ENCODE data around the gene CLSTN1. TPM values are rescaled to one million over a fixed set of nuclear protein-coding genes. Genes with fewer than 3 reads are reported as not detected.

The CLSTN1 gene
- total RNA-seq, 1 donor from 2014 or later = 84.8 TPM

DNA sequence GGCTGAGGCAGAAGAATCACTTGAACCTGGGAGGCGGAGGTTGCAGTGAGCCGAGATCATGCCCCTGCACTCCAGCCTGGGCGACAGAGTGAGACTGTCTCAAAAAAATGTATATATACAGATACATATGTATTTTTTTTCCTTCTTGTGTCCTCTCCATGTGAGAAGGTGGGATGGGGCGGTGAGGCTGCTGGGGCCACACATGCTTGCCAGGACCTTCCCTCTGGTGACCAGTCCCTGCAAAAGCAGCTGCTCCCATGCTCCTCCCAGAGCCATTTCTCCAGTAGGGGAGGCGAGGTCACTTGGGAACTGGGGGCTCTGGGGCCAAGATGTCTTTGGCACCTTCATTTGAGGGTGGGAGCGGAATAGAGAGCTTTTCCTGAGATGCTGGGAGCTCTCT, 97.4 kb downstream of the CLSTN1 start:
- H3K9me3 Mint-ChIP-seq (ENCODE audit: unreplicated experiment) = no peaks in the 10 kb centered on the region
- peaks cover 4% of the 10 kb centered on the region for H3K4me1 Mint-ChIP-seq (ENCODE audit: unreplicated experiment)
- no peak for DNase-seq (ENCODE audit: low spot score)
- TF ChIP-seq, protein P1, sequence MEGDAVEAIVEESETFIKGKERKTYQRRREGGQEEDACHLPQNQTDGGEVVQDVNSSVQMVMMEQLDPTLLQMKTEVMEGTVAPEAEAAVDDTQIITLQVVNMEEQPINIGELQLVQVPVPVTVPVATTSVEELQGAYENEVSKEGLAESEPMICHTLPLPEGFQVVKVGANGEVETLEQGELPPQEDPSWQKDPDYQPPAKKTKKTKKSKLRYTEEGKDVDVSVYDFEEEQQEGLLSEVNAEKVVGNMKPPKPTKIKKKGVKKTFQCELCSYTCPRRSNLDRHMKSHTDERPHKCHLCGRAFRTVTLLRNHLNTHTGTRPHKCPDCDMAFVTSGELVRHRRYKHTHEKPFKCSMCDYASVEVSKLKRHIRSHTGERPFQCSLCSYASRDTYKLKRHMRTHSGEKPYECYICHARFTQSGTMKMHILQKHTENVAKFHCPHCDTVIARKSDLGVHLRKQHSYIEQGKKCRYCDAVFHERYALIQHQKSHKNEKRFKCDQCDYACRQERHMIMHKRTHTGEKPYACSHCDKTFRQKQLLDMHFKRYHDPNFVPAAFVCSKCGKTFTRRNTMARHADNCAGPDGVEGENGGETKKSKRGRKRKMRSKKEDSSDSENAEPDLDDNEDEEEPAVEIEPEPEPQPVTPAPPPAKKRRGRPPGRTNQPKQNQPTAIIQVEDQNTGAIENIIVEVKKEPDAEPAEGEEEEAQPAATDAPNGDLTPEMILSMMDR (IDR thresholded peaks at IDR 0.05; ENCODE audit: unreplicated experiment) = no peak
- no peak overlapping the region for H3K4me3 Mint-ChIP-seq (ENCODE audit: unreplicated experiment)
- H3K27me3 Mint-ChIP-seq (ENCODE audit: unreplicated experiment) = peaks cover 3% of the 10 kb centered on the region
- H3K36me3 Mint-ChIP-seq (ENCODE audit: low read depth, unreplicated experiment) = peaks cover 42% of the 10 kb centered on the region
- no peak overlapping the region for H3K27ac Mint-ChIP-seq (ENCODE audit: unreplicated experiment)

DNA sequence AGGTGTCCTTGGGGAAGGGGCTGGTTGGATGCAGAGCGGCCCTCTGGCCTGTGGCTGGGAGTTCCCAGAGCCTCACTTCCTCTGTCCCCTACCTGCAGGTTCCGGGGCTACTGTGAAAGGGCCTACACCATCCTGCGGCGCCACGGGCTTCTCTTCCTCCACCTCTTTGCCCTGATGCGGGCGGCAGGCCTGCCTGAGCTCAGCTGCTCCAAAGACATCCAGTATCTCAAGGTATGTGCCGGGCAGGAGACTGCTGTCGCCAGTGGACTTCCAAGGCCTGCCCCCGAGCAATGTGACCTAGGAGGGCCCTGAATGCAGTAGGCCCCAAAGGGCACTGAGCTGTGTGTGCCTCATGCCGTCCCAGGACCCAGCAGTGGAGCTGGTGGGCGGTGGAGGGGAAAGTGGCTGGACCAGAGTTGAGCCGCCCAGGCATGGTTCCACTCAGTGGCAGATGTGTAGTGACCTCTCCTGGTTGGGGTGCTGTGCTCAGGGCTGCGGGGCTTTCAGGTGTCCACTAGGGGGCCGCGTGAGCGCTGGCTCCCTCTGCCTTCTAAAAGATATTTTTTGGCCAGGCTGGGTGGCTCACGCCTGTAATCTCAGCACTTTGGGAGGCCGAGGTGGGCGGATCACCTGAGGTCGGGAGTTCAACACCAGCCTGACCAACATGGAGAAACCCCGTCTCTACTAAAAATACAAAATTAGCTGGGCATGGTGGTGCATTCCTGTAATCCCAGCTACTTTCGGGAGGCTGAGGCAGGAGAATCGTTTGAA, 98.9 kb downstream of the CLSTN1 start:
- Mint-ChIP-seq H3K27ac (ENCODE audit: unreplicated experiment) (no peak overlapping the region), H3K36me3 (ENCODE audit: low read depth, unreplicated experiment) (peaks cover 33% of the 10 kb centered on the region), H3K4me3 (ENCODE audit: unreplicated experiment) (no peak overlapping the region), H3K9me3 (ENCODE audit: unreplicated experiment) (no peaks in the 10 kb centered on the region), H3K27me3 (ENCODE audit: unreplicated experiment) (no peaks in the 10 kb centered on the region), H3K4me1 (ENCODE audit: unreplicated experiment) (no peaks in the 10 kb centered on the region)
- TF ChIP-seq, protein P1 (IDR thresholded peaks at IDR 0.05; ENCODE audit: unreplicated experiment) = peak; percentile 93
- DNase-seq (ENCODE audit: low spot score) = peak; percentile 76

DNA sequence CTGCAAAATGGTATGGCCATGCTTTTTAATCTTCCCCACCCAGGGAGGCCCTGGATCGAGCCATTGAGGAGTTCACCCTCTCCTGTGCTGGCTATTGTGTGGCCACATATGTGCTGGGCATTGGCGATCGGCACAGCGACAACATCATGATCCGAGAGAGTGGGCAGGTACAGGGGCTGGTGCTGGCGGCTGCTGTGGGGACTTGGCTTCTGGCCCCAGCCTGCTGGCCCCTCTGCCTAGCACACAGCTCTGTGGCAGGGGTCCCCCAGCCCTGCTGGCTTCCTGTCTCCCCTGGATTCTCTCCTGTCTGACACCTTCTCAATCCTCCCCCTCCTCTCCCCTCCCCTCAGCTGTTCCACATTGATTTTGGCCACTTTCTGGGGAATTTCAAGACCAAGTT, 99.8 kb downstream of the CLSTN1 start:
- Mint-ChIP-seq H3K4me1 (ENCODE audit: unreplicated experiment) (no peaks in the 10 kb centered on the region), H3K4me3 (ENCODE audit: unreplicated experiment) (peak overlapping the region; percentile 71)
- no peak for DNase-seq (ENCODE audit: low spot score)

DNA sequence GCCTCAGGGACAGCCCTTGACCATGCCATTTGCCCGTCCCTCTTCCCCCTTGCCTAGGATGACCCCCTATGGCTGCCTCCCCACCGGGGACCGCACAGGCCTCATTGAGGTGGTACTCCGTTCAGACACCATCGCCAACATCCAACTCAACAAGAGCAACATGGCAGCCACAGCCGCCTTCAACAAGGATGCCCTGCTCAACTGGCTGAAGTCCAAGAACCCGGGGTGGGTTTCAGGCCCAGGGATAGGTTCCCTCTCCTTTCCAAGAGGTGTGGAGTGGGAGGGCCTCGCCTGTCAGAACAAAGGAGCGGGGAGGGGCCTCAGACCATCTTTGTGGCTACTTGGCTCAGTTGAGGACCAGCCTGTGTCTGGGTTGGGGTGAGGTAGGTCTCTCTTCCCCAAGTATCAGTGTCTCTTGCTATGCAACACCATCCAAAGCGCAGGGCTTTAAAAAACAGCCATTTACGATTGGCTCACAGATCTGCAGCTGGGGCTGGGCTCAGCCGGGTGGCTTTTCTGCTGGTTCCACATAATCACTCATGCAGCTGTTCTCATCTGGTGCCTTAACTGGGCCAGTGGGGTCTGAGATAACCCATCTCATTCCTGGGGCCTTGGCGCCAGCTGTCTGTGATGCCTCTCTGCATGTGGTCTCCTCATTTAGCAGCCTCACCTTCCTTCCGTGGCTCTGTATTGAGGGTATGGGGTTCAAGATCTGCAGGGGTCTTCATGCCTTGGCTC, 100.5 kb downstream of the CLSTN1 start:
- TF ChIP-seq, protein P1 (IDR thresholded peaks at IDR 0.05; ENCODE audit: unreplicated experiment) = no peak
- Mint-ChIP-seq H3K27ac (ENCODE audit: unreplicated experiment) (no peak overlapping the region), H3K4me3 (ENCODE audit: unreplicated experiment) (peak overlapping the region; percentile 71), H3K36me3 (ENCODE audit: low read depth, unreplicated experiment) (peaks cover 24% of the 10 kb centered on the region), H3K4me1 (ENCODE audit: unreplicated experiment) (no peaks in the 10 kb centered on the region), H3K9me3 (ENCODE audit: unreplicated experiment) (no peaks in the 10 kb centered on the region), H3K27me3 (ENCODE audit: unreplicated experiment) (no peaks in the 10 kb centered on the region)
- no peak for DNase-seq (ENCODE audit: low spot score)

More for the DNA sequence above, 99.8 kb downstream of the CLSTN1 start:
- Mint-ChIP-seq H3K36me3 (ENCODE audit: low read depth, unreplicated experiment) (peaks cover 31% of the 10 kb centered on the region), H3K9me3 (ENCODE audit: unreplicated experiment) (no peaks in the 10 kb centered on the region), H3K27ac (ENCODE audit: unreplicated experiment) (no peak overlapping the region), H3K27me3 (ENCODE audit: unreplicated experiment) (no peaks in the 10 kb centered on the region)
- TF ChIP-seq, protein P1 (IDR thresholded peaks at IDR 0.05; ENCODE audit: unreplicated experiment) = no peak

DNA sequence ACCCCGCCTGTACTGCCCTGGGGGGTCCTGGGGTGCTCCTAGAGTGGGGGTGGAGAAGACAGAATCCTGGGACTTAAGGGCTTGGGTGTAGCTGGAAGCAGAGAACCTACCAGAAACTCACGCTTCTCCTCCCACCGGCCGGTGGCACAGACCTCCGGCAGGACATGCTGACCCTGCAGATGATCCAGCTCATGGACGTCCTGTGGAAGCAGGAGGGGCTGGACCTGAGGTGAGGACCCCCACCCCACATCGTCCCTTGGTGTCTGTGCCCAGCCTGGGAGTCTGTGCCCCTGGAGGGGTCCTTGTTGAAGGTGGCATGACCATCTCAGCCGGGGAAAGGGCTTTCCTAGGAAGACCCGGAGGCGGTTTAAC, 101.4 kb downstream of the CLSTN1 start:
- H3K4me1 Mint-ChIP-seq (ENCODE audit: unreplicated experiment) = peaks cover 7% of the 10 kb centered on the region
- TF ChIP-seq, protein P1 (IDR thresholded peaks at IDR 0.05; ENCODE audit: unreplicated experiment) = no peak
- no peaks in the 10 kb centered on the region for H3K27me3 Mint-ChIP-seq (ENCODE audit: unreplicated experiment)
- DNase-seq (ENCODE audit: low spot score) = no peak
- H3K36me3 Mint-ChIP-seq (ENCODE audit: low read depth, unreplicated experiment) = peaks cover 20% of the 10 kb centered on the region
- no peak overlapping the region for H3K4me3 Mint-ChIP-seq (ENCODE audit: unreplicated experiment)
- H3K27ac Mint-ChIP-seq (ENCODE audit: unreplicated experiment) = no peak overlapping the region
- H3K9me3 Mint-ChIP-seq (ENCODE audit: unreplicated experiment) = no peaks in the 10 kb centered on the region

Data from endothelial cell (in vitro differentiated cells).